HepG2 (cell line): ENCODE measurements around the gene CUL4B. TPM values are rescaled to one million over a fixed set of nuclear protein-coding genes. Genes with fewer than 3 reads are reported as not detected.
A peak's percentile ranks its signal among the peaks of the same experiment; 100 is the strongest.

Experiments used
- ATAC-seq: fragments of 200-7000 bp; cut with Tn5 transposase; 3 replicates; pipeline ENCODE4 v1.9.1; 2020; ENCODE audit warnings: mild to moderate bottlenecking, moderate library complexity
- BruUV-seq: library from RNA; stranded (reverse); fragments of 400-500 nt; replicated peaks from 2 replicates; lab custom pipeline; 2021; lab: Mats Ljungman, UMichigan
- CTCF ChIA-PET: fragments of 300-600 bp; formaldehyde crosslinking; extraction: SDS; loops from one replicate; lab custom pipeline; 2021; ENCODE audit warnings: low total read pairs, inconsistent platforms, low intra/inter-chr PET ratio; lab: Yijun Ruan, JAX
- POLR2A ChIA-PET: fragments of 350-600 bp; sonication (Branson Sonifier 250); formaldehyde crosslinking; loops from one replicate; lab custom pipeline; 2020; ENCODE audit warnings: antibody characterized with exemption, inconsistent platforms; lab: Yijun Ruan, JAX
- DNase-seq: peaks from one replicate; pipeline ENCODE4 v3.0.0-alpha.2; 2015; ENCODE audit warnings: low spot score
- FAIRE-seq: peaks from 3 replicates; lab custom pipeline; 2011; peaks lifted over from hg19 to GRCh38; lab: Jason Lieb, UNC
- H2AFZ ChIP-seq: one replicate; pipeline ENCODE4 v1.6.1; 2011; ENCODE audit warnings: low read length, inconsistent platforms
- H3K27ac ChIP-seq: fragments of 300-600 bp; 3 replicates; pipeline ENCODE4 v1.8.0; 2011; ENCODE audit warnings: mixed run types, mild to moderate bottlenecking, mixed read lengths, low read length, inconsistent platforms; ENCODE audit not compliant: insufficient read depth; ENCODE audit errors: extremely low read length
- H3K27me3 ChIP-seq, 2 experiments: fragments of 200-600 bp in 1 of 2; 2 replicates in 1 of 2; 3 replicates in 1 of 2; pipeline versions ENCODE4 v1.6.0 to v1.8.0; 2011; ENCODE audit warnings: low read length in 2 of 2, mild to moderate bottlenecking in 2 of 2, moderate library complexity in 2 of 2, inconsistent platforms in 1 of 2; ENCODE audit not compliant: insufficient read depth in 2 of 2, control insufficient read depth in 1 of 2
- H3K36me3 ChIP-seq, 2 experiments: fragments of 200-600 bp in 1 of 2; replicated peaks in 1 of 2; 2 replicates in 1 of 2; 3 replicates in 1 of 2; pipeline versions ENCODE4 v1.5.1 to v1.8.0; 2011; ENCODE audit warnings: low read length in 2 of 2, inconsistent platforms in 1 of 2; ENCODE audit not compliant: insufficient read depth in 2 of 2, control insufficient read depth in 1 of 2
- H3K4me1 ChIP-seq: 2 replicates; pipeline ENCODE4 v1.5.1; 2012; ENCODE audit warnings: low read length, inconsistent platforms; ENCODE audit not compliant: insufficient read depth
- H3K4me2 ChIP-seq: 2 replicates; pipeline ENCODE4 v1.6.0; 2011; ENCODE audit warnings: low read depth, low read length, inconsistent platforms
- H3K4me3 ChIP-seq, 3 experiments: fragments of 200-600 bp in 1 of 3; sonication (generic), shearing (Covaris generic) in 1 of 3; replicated peaks in 1 of 3; 2 replicates each; pipeline ENCODE4 v1.5.1; 2011 to 2016; ENCODE audit warnings: low read length in 3 of 3, inconsistent platforms in 2 of 3, low read depth in 2 of 3, mild to moderate bottlenecking in 2 of 3, control low read depth in 1 of 3, mixed read lengths in 1 of 3; ENCODE audit not compliant: insufficient read depth in 1 of 3
- H3K79me2 ChIP-seq: one replicate; pipeline ENCODE4 v1.6.1; 2011; ENCODE audit warnings: low read length, inconsistent platforms; ENCODE audit not compliant: insufficient read depth
- H3K9ac ChIP-seq: 2 replicates; pipeline ENCODE4 v1.6.0; 2011; ENCODE audit warnings: mild to moderate bottlenecking, low read depth, low read length, inconsistent platforms; ENCODE audit not compliant: insufficient read depth
- H3K9me3 ChIP-seq: 2 replicates; pipeline ENCODE4 v1.5.1; 2012; ENCODE audit warnings: mild to moderate bottlenecking, low read length
- H4K20me1 ChIP-seq: 2 replicates; pipeline ENCODE4 v1.6.0; 2011; ENCODE audit warnings: inconsistent platforms, mild to moderate bottlenecking, low read length, moderate library complexity; ENCODE audit not compliant: insufficient read depth
- CC2D1A ChIP-seq: sonication (generic); formaldehyde crosslinking; IDR thresholded peaks from 2 replicates; pipeline ENCODE4 v1.8.1; 2023; ENCODE audit warnings: mild to moderate bottlenecking, missing genetic modification reagents
- CENPT ChIP-seq: sonication (generic); formaldehyde crosslinking; IDR thresholded peaks from 2 replicates; pipeline ENCODE4 v1.8.0; 2022; ENCODE audit warnings: low read depth, mild to moderate bottlenecking, moderate library complexity, missing genetic modification reagents
- ELF1 ChIP-seq: sonication (generic); formaldehyde crosslinking; IDR thresholded peaks from 2 replicates; pipeline ENCODE4 v1.4.0; 2020; ENCODE audit warnings: missing genetic modification reagents
- FOXA3 ChIP-seq: IDR thresholded peaks from 2 replicates; pipeline ENCODE4 v1.6.1; 2016; ENCODE audit warnings: missing genetic modification reagents, missing compliant biosample characterization
- GATAD1 ChIP-seq: IDR thresholded peaks from 2 replicates; pipeline ENCODE4 v1.6.1; 2016; ENCODE audit warnings: missing genetic modification reagents, missing compliant biosample characterization
- HCFC1 ChIP-seq: fragments of 150-350 bp; IDR thresholded peaks from 2 replicates; pipeline ENCODE4 v1.6.1; 2014; ENCODE audit warnings: low read depth, low read length
- HNRNPUL1 ChIP-seq: fragments of 200-400 bp; formaldehyde crosslinking; IDR thresholded peaks from 2 replicates; pipeline ENCODE4 v1.6.1; 2017; ENCODE audit warnings: low read depth, mild to moderate bottlenecking, low read length, moderate library complexity
- RAD21 ChIP-seq: fragments of 450-650 bp; formaldehyde crosslinking; IDR thresholded peaks from 2 replicates; pipeline ENCODE4 v1.5.0; 2020; ENCODE audit warnings: mild to moderate bottlenecking
- RAD51 ChIP-seq: fragments of 450-650 bp; IDR thresholded peaks from 2 replicates; pipeline ENCODE4 v1.6.1; 2016; ENCODE audit warnings: borderline replicate concordance
- SOX5 ChIP-seq: IDR thresholded peaks from 2 replicates; pipeline ENCODE4 v1.6.1; 2016; ENCODE audit warnings: borderline replicate concordance
- SRSF9 ChIP-seq: fragments of 200-400 bp; formaldehyde crosslinking; IDR thresholded peaks from 2 replicates; pipeline ENCODE4 v1.6.1; 2018; ENCODE audit warnings: borderline replicate concordance, mild to moderate bottlenecking, low read depth, low read length; ENCODE audit not compliant: insufficient read depth, poor library complexity, severe bottlenecking
- TBX2 ChIP-seq: sonication (generic); formaldehyde crosslinking; IDR thresholded peaks from 2 replicates; pipeline ENCODE4 v1.5.0; 2020; ENCODE audit warnings: missing genetic modification reagents, mild to moderate bottlenecking, borderline replicate concordance
- ZC3H4 ChIP-seq: sonication (generic); formaldehyde crosslinking; IDR thresholded peaks from 2 replicates; pipeline ENCODE4 v1.4.0; 2020; ENCODE audit warnings: missing genetic modification reagents, borderline replicate concordance
- ZFP41 ChIP-seq: sonication (generic); formaldehyde crosslinking; IDR thresholded peaks from 2 replicates; pipeline ENCODE4 v1.4.0; 2020; ENCODE audit warnings: mild to moderate bottlenecking, missing genetic modification reagents, borderline replicate concordance
- ZNF724P ChIP-seq: sonication (generic); formaldehyde crosslinking; IDR thresholded peaks from 2 replicates; pipeline ENCODE4 v1.8.0; 2022; ENCODE audit warnings: missing genetic modification reagents, borderline replicate concordance
- ZNF878 ChIP-seq: sonication (generic); formaldehyde crosslinking; IDR thresholded peaks from 2 replicates; pipeline ENCODE4 v1.8.1; 2023; ENCODE audit warnings: mild to moderate bottlenecking, missing genetic modification reagents, moderate library complexity
- ZNF879 ChIP-seq: sonication (generic); formaldehyde crosslinking; IDR thresholded peaks from 2 replicates; pipeline ENCODE4 v1.8.1; 2023; ENCODE audit warnings: missing genetic modification reagents
- WGBS: methylation state at CpG from one replicate; pipeline ENCODE4 v1.1.6; 2017; ENCODE audit warnings: low lambda C conversion rate; 5-methylcytosine and 5-hydroxymethylcytosine counted together
- in situ Hi-C: cut with HindIII; loops from 2 replicates; pipeline ENCODE4 v1.10.0; 2017; ENCODE audit warnings: low pct_unique_long_range_greater_than_20kb; ENCODE audit not compliant: extremely low pct_ligation_motif_present
- intact Hi-C: fragments of 100-400 bp; cut with micrococcal nuclease; formaldehyde crosslinking; loops from one replicate; pipeline ENCODE4 v1.10.0; 2022; ENCODE audit not compliant: unreplicated experiment
- polyA plus RNA-seq, 8 experiments: library from polyadenylated mRNA; depleted of rRNA in 3 of 8; stranded (reverse) in 7 of 8; unstranded in 1 of 8; fragments of >200 nt; fragmentation: Illumina TruSeq in 4 of 8; extraction: Trizol in 4 of 8; gene quantifications; 2 replicates each; pipeline versions ENCODE4 v1.2.1 to v1.2.3, GENCODE V29; 2011 to 2016; ENCODE audit warnings: low read depth in 4 of 8, missing spikeins in 1 of 8, mixed read lengths in 1 of 8; ENCODE audit not compliant: insufficient read depth in 1 of 8
- total RNA-seq, 5 experiments: library from RNA; depleted of rRNA; stranded (reverse); fragments of >200 nt; fragmentation: Illumina TruSeq; extraction: Trizol; gene quantifications; 2 replicates each; pipeline ENCODE4 v1.2.3, GENCODE V29; 2016; ENCODE audit warnings: low read depth in 1 of 5
- TF ChIP-seq, protein P1 (sequence below): sonication (generic); formaldehyde crosslinking; IDR thresholded peaks from 2 replicates; pipeline ENCODE4 v1.8.1; 2023; ENCODE audit warnings: missing genetic modification reagents, mild to moderate bottlenecking, borderline replicate concordance
- TF ChIP-seq, protein P2 (sequence below): sonication (generic); formaldehyde crosslinking; IDR thresholded peaks from 2 replicates; pipeline ENCODE4 v1.4.0; 2020; ENCODE audit warnings: missing genetic modification reagents
- TF ChIP-seq, protein P3 (sequence below): sonication (generic); formaldehyde crosslinking; IDR thresholded peaks from 2 replicates; pipeline ENCODE4 v1.5.1; 2020; ENCODE audit warnings: missing genetic modification reagents, mild to moderate bottlenecking, borderline replicate concordance

The CUL4B gene
- total and polyA plus RNA-seq, 2 of the 13 experiments (the other 11 are each of a cell fraction or from before 2014, with no cell fraction given), result 21.6 to 28.5 TPM

DNA sequence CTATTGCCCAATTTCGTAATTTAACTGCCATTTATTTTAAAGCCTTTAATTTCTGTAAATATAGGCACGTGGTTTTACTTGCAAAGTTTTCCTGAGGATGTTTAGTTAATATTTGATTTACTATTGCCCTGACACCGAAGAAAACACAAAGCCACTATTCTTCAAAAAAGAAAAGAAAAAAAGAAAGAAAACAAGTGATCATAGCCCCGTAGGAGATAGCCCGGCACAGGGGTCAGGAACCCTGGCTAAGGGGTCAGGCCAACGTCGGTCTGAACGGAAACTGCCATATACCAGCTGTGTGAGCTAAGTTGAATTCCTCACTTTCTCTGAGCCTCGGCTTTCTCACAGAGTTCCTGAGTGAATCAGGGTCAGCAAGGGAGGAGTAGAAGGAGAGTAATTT lies 74.0 kb downstream of the CUL4B start (continued):
- TF ChIP-seq FOXA3 (CRISPR knock-in tag) (peak; percentile 57), ZNF878 (no peak)
- TF ChIP-seq, protein P1, sequence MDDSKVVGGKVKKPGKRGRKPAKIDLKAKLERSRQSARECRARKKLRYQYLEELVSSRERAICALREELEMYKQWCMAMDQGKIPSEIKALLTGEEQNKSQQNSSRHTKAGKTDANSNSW (CRISPR knock-in tag), result no peak

DNA sequence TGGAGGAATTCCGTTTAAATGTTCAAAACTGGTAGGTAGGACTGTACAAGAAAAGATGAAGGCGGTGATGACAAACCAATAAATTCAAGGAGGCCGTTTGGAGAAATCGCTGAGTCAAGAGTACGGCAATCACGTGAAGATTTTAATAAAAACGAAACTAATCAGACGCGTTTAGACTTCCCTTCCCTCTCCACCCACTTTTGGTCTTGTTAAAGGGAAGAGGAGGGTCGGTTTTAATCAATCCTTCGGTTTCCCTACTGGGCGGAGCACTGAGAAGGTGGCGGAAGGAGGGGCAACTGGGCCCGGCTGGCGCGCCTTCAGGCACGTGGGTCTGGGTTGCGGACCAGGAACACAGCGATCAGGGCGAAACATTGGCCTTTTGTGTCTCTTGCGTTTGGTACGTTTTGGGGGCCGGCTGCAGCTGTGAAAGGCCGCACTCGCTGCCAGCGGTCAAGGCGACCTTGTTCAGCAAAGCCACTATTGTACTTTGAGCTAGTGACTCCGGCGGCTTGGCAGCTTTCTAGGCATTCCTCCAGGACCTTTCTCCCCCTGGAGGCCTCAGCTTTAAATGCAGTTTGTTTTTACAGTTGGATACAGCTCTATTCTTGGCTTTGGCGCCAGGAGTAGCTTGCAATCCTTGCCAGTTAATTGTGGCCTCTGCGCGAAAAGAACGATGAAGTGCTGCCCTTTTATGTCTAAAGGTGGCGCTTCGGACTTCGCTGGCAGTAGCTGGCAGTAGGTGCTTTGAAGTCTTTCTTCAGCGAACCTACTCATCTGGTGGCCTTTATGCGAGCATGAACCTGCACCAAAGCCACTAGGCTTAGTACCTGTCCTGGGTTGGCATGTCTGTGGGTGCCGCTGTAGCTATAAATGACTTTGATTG lies 74.9 kb downstream of the CUL4B start:
- no peaks in the 10 kb centered on the region for H3K27me3 ChIP-seq
- in situ Hi-C loops, result no loop called here
- H3K4me2 ChIP-seq, result peak overlapping the region; percentile 80
- WGBS, result 13% methylated on average over 11 of the region's 39 CpGs
- ChIA-PET CTCF (no interaction called here), POLR2A (interaction anchor here (0.8 to 2.1 kb wide), 9 partner anchors 17 to 267 kb away, joined by 3 to 26 read pairs (median 4); partner anchors contain the start of genes C1GALT1C1, CUL4B, LAMP2 and ZBTB33)
- peak; percentile 77 for FAIRE-seq
- intact Hi-C loops, result loop anchor here (2.0 kb wide), 1 partner anchor 19 kb away; no protein-coding TSS in a partner anchor
- TSS peak; percentile 86 for BruUV-seq
- H2AFZ ChIP-seq, result no peak overlapping the region
- H3K36me3 ChIP-seq, result no peaks in the 10 kb centered on the region
- peak overlapping the region in 2 of 3 experiments; percentile 38 to 55; a peak in 5 of 6 replicates for H3K4me3 ChIP-seq
- H3K4me1 ChIP-seq, result peaks cover 29% of the 10 kb centered on the region
- H3K9me3 ChIP-seq, result no peaks in the 10 kb centered on the region
- peak; percentile 94 for DNase-seq
- peak overlapping the region; percentile 91 for H3K27ac ChIP-seq
- no peaks in the 10 kb centered on the region for H3K79me2 ChIP-seq
- no peaks in the 10 kb centered on the region for H4K20me1 ChIP-seq
- peak; percentile 89 for ATAC-seq
- H3K9ac ChIP-seq, result peak overlapping the region; percentile 54
- TF ChIP-seq CC2D1A (CRISPR knock-in tag), result no peak
- TF ChIP-seq TBX2 (CRISPR knock-in tag), result peak; percentile 90; the same call in 1 of the 2 replicates
- no peak for TF ChIP-seq SRSF9
- no peak for TF ChIP-seq RAD51
- 0 out of 2 replicates have a peak, but pooled peaks have one; percentile 14 for TF ChIP-seq RAD21
- TF ChIP-seq, protein P2, sequence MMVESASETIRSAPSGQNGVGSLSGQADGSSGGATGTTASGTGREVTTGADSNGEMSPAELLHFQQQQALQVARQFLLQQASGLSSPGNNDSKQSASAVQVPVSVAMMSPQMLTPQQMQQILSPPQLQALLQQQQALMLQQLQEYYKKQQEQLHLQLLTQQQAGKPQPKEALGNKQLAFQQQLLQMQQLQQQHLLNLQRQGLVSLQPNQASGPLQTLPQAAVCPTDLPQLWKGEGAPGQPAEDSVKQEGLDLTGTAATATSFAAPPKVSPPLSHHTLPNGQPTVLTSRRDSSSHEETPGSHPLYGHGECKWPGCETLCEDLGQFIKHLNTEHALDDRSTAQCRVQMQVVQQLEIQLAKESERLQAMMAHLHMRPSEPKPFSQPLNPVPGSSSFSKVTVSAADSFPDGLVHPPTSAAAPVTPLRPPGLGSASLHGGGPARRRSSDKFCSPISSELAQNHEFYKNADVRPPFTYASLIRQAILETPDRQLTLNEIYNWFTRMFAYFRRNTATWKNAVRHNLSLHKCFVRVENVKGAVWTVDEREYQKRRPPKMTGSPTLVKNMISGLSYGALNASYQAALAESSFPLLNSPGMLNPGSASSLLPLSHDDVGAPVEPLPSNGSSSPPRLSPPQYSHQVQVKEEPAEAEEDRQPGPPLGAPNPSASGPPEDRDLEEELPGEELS (CRISPR knock-in tag), result peak; percentile 67
- no peak for TF ChIP-seq HNRNPUL1
- 0 out of 2 replicates have a peak, but pooled peaks have one; percentile 21 for TF ChIP-seq HCFC1
- no peak for TF ChIP-seq CENPT
- TF ChIP-seq GATAD1 (CRISPR knock-in tag), result no peak
- TF ChIP-seq, protein P3, sequence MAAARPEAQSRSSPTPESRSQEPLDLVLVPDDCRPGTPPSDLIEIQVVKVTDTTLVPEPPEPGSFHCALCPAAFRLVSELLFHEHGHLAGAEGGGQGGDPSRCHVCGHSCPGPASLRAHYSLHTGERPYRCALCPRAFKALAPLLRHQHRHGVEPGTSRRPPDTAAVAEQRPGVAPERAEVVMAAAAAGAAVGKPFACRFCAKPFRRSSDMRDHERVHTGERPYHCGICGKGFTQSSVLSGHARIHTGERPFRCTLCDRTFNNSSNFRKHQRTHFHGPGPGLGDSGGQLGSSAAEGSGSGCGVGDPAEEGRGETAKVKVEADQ (CRISPR knock-in tag), result no peak
- no peak for TF ChIP-seq ZC3H4 (CRISPR knock-in tag)
- no peak for TF ChIP-seq ELF1
- TF ChIP-seq SOX5 (CRISPR knock-in tag), result peak; percentile 68; the same call in 1 of the 2 replicates
- no peak for TF ChIP-seq ZNF879
- no peak for TF ChIP-seq ZFP41
- TF ChIP-seq ZNF724P (CRISPR knock-in tag), result no peak
